ENCODE measurements around the gene KDM8.

The KDM8 gene

GRCh38 chr16:27252206-27252585 lies 48.9 kb downstream of the KDM8 start:
- TF ChIP-seq OSR1 (CRISPR knock-in tag; IDR thresholded peaks at IDR 0.05), result no peak
- no peak for TF ChIP-seq BACH2 (CRISPR knock-in tag; IDR thresholded peaks at IDR 0.05; ENCODE audit: borderline replicate concordance)
- TF ChIP-seq, protein P1, sequence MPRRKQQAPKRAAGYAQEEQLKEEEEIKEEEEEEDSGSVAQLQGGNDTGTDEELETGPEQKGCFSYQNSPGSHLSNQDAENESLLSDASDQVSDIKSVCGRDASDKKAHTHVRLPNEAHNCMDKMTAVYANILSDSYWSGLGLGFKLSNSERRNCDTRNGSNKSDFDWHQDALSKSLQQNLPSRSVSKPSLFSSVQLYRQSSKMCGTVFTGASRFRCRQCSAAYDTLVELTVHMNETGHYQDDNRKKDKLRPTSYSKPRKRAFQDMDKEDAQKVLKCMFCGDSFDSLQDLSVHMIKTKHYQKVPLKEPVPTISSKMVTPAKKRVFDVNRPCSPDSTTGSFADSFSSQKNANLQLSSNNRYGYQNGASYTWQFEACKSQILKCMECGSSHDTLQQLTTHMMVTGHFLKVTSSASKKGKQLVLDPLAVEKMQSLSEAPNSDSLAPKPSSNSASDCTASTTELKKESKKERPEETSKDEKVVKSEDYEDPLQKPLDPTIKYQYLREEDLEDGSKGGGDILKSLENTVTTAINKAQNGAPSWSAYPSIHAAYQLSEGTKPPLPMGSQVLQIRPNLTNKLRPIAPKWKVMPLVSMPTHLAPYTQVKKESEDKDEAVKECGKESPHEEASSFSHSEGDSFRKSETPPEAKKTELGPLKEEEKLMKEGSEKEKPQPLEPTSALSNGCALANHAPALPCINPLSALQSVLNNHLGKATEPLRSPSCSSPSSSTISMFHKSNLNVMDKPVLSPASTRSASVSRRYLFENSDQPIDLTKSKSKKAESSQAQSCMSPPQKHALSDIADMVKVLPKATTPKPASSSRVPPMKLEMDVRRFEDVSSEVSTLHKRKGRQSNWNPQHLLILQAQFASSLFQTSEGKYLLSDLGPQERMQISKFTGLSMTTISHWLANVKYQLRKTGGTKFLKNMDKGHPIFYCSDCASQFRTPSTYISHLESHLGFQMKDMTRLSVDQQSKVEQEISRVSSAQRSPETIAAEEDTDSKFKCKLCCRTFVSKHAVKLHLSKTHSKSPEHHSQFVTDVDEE (CRISPR knock-in tag; IDR thresholded peaks at IDR 0.05), result no peak
- no peak for TF ChIP-seq ESRRG (CRISPR knock-in tag; IDR thresholded peaks at IDR 0.05)
- TF ChIP-seq ZC3H10 (CRISPR knock-in tag; IDR thresholded peaks at IDR 0.05), result no peak
- TF ChIP-seq ISL1 (CRISPR knock-in tag; IDR thresholded peaks at IDR 0.05), result no peak
- no peak for ATAC-seq

GRCh38 chr16:27253526-27253930 lies 50.2 kb downstream of the KDM8 start:
- peak; percentile 97 for ATAC-seq
- TF ChIP-seq ZNF70 (CRISPR knock-in tag; IDR thresholded peaks at IDR 0.05) (no peak), ZNF565 (CRISPR knock-in tag; conservative IDR thresholded peaks at IDR 0.05; ENCODE audit: low read depth) (no peak), RARB (CRISPR knock-in tag; IDR thresholded peaks at IDR 0.05) (no peak), ZNF8 (CRISPR knock-in tag; IDR thresholded peaks at IDR 0.05) (no peak), ESRRG (CRISPR knock-in tag; IDR thresholded peaks at IDR 0.05) (no peak), ZFP30 (CRISPR knock-in tag; IDR thresholded peaks at IDR 0.05) (no peak)

DNA sequence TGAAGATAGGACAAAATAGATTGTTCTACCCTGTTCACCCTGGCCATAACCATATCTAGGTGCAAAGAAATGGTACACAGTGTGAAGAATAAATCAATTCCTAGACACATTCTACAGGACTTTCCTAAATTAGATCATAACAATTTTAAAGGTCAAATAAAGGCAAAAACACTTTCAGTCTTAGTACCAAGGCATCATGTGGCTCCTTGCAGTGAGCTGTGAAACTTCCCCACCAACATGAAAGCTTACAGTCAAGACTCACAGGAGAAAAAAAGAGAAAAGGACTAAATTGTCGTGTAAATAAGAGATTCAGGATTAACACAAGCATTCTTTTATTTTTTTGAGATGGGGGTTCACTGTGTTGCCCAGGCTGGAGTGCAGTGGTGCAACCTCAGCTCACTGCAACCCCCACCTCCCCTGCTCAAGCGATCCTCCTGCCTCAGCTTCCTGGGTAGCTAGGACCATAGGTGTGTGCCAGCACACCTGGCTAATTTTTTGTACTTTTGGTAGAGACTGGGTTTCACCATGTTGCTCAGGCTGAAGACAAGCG lies 51.0 kb downstream of the KDM8 start:
- ATAC-seq, result no peak
- no peak for TF ChIP-seq SNAI2 (CRISPR knock-in tag; IDR thresholded peaks at IDR 0.05)
- no peak for TF ChIP-seq PPARA (CRISPR knock-in tag; IDR thresholded peaks at IDR 0.05; ENCODE audit: borderline replicate concordance)
- no peak for TF ChIP-seq ZFP3 (CRISPR knock-in tag; IDR thresholded peaks at IDR 0.05)

DNA sequence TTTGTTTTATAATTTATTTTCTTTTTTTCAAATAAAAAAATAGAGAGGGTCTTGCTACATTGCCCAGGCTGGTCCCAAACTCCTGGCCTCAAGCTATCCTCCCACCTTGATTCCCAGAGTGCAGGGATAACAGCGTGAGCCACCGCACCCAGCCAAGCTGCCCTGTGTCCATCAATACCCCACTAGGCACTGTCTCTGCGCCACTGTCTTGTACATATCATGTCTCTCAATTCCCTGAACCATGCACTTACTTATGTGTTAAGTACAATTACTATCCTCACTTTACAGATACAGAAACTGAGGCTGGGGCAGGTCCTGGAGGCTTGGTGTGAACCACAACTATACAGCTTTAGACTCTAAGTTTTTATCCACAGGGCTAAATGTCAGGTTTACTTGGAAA lies 53.5 kb downstream of the KDM8 start:
- TF ChIP-seq ZNF70 (CRISPR knock-in tag; IDR thresholded peaks at IDR 0.05) (no peak), SNAI2 (CRISPR knock-in tag; IDR thresholded peaks at IDR 0.05) (no peak), ZFP3 (CRISPR knock-in tag; IDR thresholded peaks at IDR 0.05) (no peak), ARNTL (CRISPR knock-in tag; IDR thresholded peaks at IDR 0.05; ENCODE audit: borderline replicate concordance, low read depth) (no peak), GLIS3 (CRISPR knock-in tag; IDR thresholded peaks at IDR 0.05) (no peak), ZFP30 (CRISPR knock-in tag; IDR thresholded peaks at IDR 0.05) (no peak), BACH2 (CRISPR knock-in tag; IDR thresholded peaks at IDR 0.05; ENCODE audit: borderline replicate concordance) (no peak), ZNF565 (CRISPR knock-in tag; conservative IDR thresholded peaks at IDR 0.05; ENCODE audit: low read depth) (no peak), OSR1 (CRISPR knock-in tag; IDR thresholded peaks at IDR 0.05) (no peak), CSDC2 (CRISPR knock-in tag; IDR thresholded peaks at IDR 0.05) (no peak), ISL1 (CRISPR knock-in tag; IDR thresholded peaks at IDR 0.05) (no peak)
- TF ChIP-seq, protein P2, sequence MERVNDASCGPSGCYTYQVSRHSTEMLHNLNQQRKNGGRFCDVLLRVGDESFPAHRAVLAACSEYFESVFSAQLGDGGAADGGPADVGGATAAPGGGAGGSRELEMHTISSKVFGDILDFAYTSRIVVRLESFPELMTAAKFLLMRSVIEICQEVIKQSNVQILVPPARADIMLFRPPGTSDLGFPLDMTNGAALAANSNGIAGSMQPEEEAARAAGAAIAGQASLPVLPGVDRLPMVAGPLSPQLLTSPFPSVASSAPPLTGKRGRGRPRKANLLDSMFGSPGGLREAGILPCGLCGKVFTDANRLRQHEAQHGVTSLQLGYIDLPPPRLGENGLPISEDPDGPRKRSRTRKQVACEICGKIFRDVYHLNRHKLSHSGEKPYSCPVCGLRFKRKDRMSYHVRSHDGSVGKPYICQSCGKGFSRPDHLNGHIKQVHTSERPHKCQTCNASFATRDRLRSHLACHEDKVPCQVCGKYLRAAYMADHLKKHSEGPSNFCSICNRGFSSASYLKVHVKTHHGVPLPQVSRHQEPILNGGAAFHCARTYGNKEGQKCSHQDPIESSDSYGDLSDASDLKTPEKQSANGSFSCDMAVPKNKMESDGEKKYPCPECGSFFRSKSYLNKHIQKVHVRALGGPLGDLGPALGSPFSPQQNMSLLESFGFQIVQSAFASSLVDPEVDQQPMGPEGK (CRISPR knock-in tag; IDR thresholded peaks at IDR 0.05; ENCODE audit: borderline replicate concordance), result no peak
- TF ChIP-seq, protein P1 (CRISPR knock-in tag; IDR thresholded peaks at IDR 0.05), result no peak
- no peak for ATAC-seq

DNA sequence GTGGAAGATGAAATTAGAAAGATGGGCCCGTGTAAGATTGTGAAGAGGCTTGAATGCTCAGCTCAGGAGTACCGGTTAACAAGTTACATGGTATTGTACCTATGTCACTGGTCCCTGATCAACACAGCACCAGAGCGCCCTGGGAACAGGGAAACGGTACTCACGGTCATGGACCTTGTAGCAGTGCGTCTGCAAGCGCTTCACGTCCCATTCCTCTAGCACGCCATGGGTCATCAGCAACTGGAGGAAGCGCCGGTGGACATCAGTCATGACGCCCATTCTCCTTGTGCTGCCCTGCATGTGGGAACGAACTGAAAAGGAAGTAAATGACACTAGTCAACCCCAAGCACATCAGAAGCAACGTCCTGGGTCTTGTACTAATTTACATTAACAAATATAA lies 53.9 kb downstream of the KDM8 start:
- ATAC-seq, result no peak
- TF ChIP-seq, protein P1 (CRISPR knock-in tag; IDR thresholded peaks at IDR 0.05), result no peak
- TF ChIP-seq ZNF70 (CRISPR knock-in tag; IDR thresholded peaks at IDR 0.05) (no peak), ZNF565 (CRISPR knock-in tag; conservative IDR thresholded peaks at IDR 0.05; ENCODE audit: low read depth) (no peak), POU6F1 (CRISPR knock-in tag; IDR thresholded peaks at IDR 0.05; ENCODE audit: borderline replicate concordance, low read depth) (no peak), PPARA (CRISPR knock-in tag; IDR thresholded peaks at IDR 0.05; ENCODE audit: borderline replicate concordance) (no peak), SNAI2 (CRISPR knock-in tag; IDR thresholded peaks at IDR 0.05) (no peak), TCF4 (CRISPR knock-in tag; IDR thresholded peaks at IDR 0.05; ENCODE audit: borderline replicate concordance) (no peak)

All from SK-N-SH treated with all-trans-retinoic acid at 6 μM for 48 hours (cell line).